SK-N-SH (cell line): Measurements from ENCODE around the gene DCST1. TPM values are rescaled to one million over a fixed set of nuclear protein-coding genes. Genes with fewer than 3 reads are reported as not detected.

Experiments
- CTCF ChIA-PET: fragments of 300-600, 350-600 bp; formaldehyde crosslinking; extraction: SDS; loops from one replicate; lab custom pipeline; 2021; lab: Yijun Ruan, JAX
- POLR2A ChIA-PET: fragments of 350-600 bp; sonication (Branson Sonifier 250); formaldehyde crosslinking; extraction: SDS; loops from one replicate; lab custom pipeline; 2020; ENCODE audit warnings: antibody characterized with exemption, inconsistent platforms; lab: Yijun Ruan, JAX
- DNase-seq: peaks from one replicate; pipeline ENCODE4 v3.0.0; 2012
- H2AFZ ChIP-seq: fragments of 200-600 bp; sonication (generic); 2 replicates; pipeline ENCODE4 v1.8.1; 2016; ENCODE audit warnings: antibody characterized with exemption, mild to moderate bottlenecking, low read depth
- H3F3A ChIP-seq: fragments of 200-600 bp; sonication (generic); replicated peaks from 2 replicates; pipeline ENCODE3; 2016; ENCODE audit warnings: antibody characterized with exemption, mild to moderate bottlenecking; ENCODE audit not compliant: insufficient read depth
- H3K27ac ChIP-seq, 2 experiments: fragments of 200-500 bp in 1 of 2; fragments of 200-600 bp in 1 of 2; sonication (Bioruptor generic) in 1 of 2; sonication (generic), shearing (Covaris generic) in 1 of 2; 2 replicates each; pipeline versions ENCODE4 v1.5.1 to v1.6.1; 2014 to 2016; ENCODE audit warnings: low read depth in 2 of 2, inconsistent platforms in 1 of 2, low read length in 1 of 2, mild to moderate bottlenecking in 1 of 2, mixed read lengths in 1 of 2
- H3K27me3 ChIP-seq: fragments of 200-600 bp; sonication (generic), shearing (Covaris generic); 2 replicates; pipeline ENCODE4 v1.6.1; 2016; ENCODE audit warnings: mixed run types; ENCODE audit not compliant: insufficient read depth
- H3K36me3 ChIP-seq, 2 experiments: fragments of 200-500 bp in 1 of 2; fragments of 200-600 bp in 1 of 2; sonication (Bioruptor generic) in 1 of 2; sonication (generic) in 1 of 2; replicated peaks in 1 of 2; 2 replicates each; pipeline versions ENCODE3 to v1.5.1; 2014 to 2016; ENCODE audit warnings: low read length in 1 of 2, mild to moderate bottlenecking in 1 of 2; ENCODE audit not compliant: insufficient read depth in 2 of 2, control insufficient read depth in 1 of 2
- H3K4me1 ChIP-seq, 2 experiments: fragments of 200-500 bp in 1 of 2; fragments of 200-600 bp in 1 of 2; sonication (Bioruptor generic) in 1 of 2; sonication (generic), shearing (Covaris generic) in 1 of 2; 2 replicates each; pipeline versions ENCODE4 v1.5.1 to v1.6.1; 2014 to 2016; ENCODE audit warnings: low read depth in 1 of 2, low read length in 1 of 2, mixed run types in 1 of 2; ENCODE audit not compliant: insufficient read depth in 2 of 2, control insufficient read depth in 1 of 2
- H3K4me2 ChIP-seq: fragments of 200-600 bp; sonication (generic), shearing (Covaris generic); 2 replicates; pipeline ENCODE4 v1.6.1; 2017; ENCODE audit warnings: mixed run types
- H3K4me3 ChIP-seq, 2 experiments: fragments of 200-500 bp in 1 of 2; fragments of 200-600 bp in 1 of 2; sonication (Bioruptor generic) in 1 of 2; sonication (generic), shearing (Covaris generic) in 1 of 2; 2 replicates each; pipeline versions ENCODE4 v1.5.1 to v1.8.1; 2014 to 2016; ENCODE audit warnings: low read depth in 2 of 2, inconsistent platforms in 1 of 2, low read length in 1 of 2, mild to moderate bottlenecking in 1 of 2, mixed read lengths in 1 of 2, moderate library complexity in 1 of 2
- H3K79me2 ChIP-seq: fragments of 200-600 bp; sonication (generic); 2 replicates; pipeline ENCODE4 v1.8.1; 2017; ENCODE audit warnings: mild to moderate bottlenecking; ENCODE audit not compliant: insufficient read depth
- H3K9ac ChIP-seq: fragments of 200-600 bp; sonication (generic); 2 replicates; pipeline ENCODE4 v1.6.1; 2017; ENCODE audit warnings: mixed run types
- H3K9me2 ChIP-seq: fragments of 200-600 bp; sonication (generic); 2 replicates; pipeline ENCODE4 v1.6.1; 2017; ENCODE audit warnings: mixed run types
- H3K9me3 ChIP-seq: fragments of 200-600 bp; sonication (generic); 2 replicates; pipeline ENCODE4 v1.6.1; 2017; ENCODE audit warnings: mixed run types, mild to moderate bottlenecking, moderate library complexity
- H4K20me1 ChIP-seq: fragments of 200-600 bp; sonication (generic); 2 replicates; pipeline ENCODE4 v1.6.1; 2017; ENCODE audit warnings: mild to moderate bottlenecking, mixed run types; ENCODE audit not compliant: insufficient read depth
- CHD2 ChIP-seq: fragments of 150-350 bp; IDR thresholded peaks from 2 replicates; pipeline ENCODE4 v1.6.1; 2018; ENCODE audit warnings: low read length; ENCODE audit not compliant: partially characterized antibody
- CTCF ChIP-seq: fragments of 200-600 bp; sonication (generic); IDR thresholded peaks from 2 replicates; pipeline ENCODE4 v1.6.1; 2017; ENCODE audit warnings: antibody characterized with exemption, mild to moderate bottlenecking, moderate library complexity
- EZH2phosphoT487 ChIP-seq: fragments of 200-600 bp; sonication (generic); IDR thresholded peaks from 2 replicates; pipeline ENCODE4 v1.6.1; 2017; ENCODE audit warnings: low read depth, mixed run types, mild to moderate bottlenecking, antibody characterized with exemption, moderate library complexity, borderline replicate concordance
- FOSL2 ChIP-seq: IDR thresholded peaks from 2 replicates; pipeline ENCODE4 v1.4.0; 2012; ENCODE audit warnings: low read depth, mild to moderate bottlenecking, moderate library complexity, borderline replicate concordance
- FOXM1 ChIP-seq: IDR thresholded peaks from 2 replicates; pipeline ENCODE4 v1.4.0; 2012; ENCODE audit warnings: low read depth, mild to moderate bottlenecking
- JUND ChIP-seq: IDR thresholded peaks from 2 replicates; pipeline ENCODE4 v1.4.0; 2012
- MXI1 ChIP-seq: IDR thresholded peaks from 2 replicates; pipeline ENCODE4 v1.6.1; 2012; ENCODE audit warnings: mild to moderate bottlenecking, low read depth, low read length, improper control_type of control experiment
- RAD21 ChIP-seq: IDR thresholded peaks from 2 replicates; pipeline ENCODE4 v1.6.1; 2012; ENCODE audit warnings: mild to moderate bottlenecking, low read length
- SMC3 ChIP-seq: IDR thresholded peaks from 2 replicates; pipeline ENCODE4 v1.6.1; 2012; ENCODE audit warnings: low read depth, low read length, improper control_type of control experiment
- USF1 ChIP-seq: IDR thresholded peaks from 2 replicates; pipeline ENCODE4 v1.4.0; 2012; ENCODE audit warnings: low read depth, borderline replicate concordance
- WGBS: methylation state at CpG from one replicate; pipeline ENCODE4 v1.1.6; 2017; ENCODE audit warnings: low lambda C conversion rate; 5-methylcytosine and 5-hydroxymethylcytosine counted together
- polyA plus RNA-seq, 3 experiments: library from polyadenylated mRNA; depleted of rRNA; stranded (reverse); fragments of >200 nt; gene quantifications; 2 replicates each; pipeline ENCODE4 v1.2.3, GENCODE V29; 2012
- TF ChIP-seq, protein P1 (sequence below): IDR thresholded peaks from 2 replicates; pipeline ENCODE4 v1.4.0; 2012; ENCODE audit warnings: low read depth
- TF ChIP-seq, protein P2 (sequence below): IDR thresholded peaks from 2 replicates; pipeline ENCODE4 v1.6.1; 2012; ENCODE audit warnings: mild to moderate bottlenecking, low read depth, low read length, moderate library complexity

The DCST1 gene
- polyA plus RNA-seq, 1 of the 3 experiments (the other 2 are of a cell fraction), result not detected

DNA sequence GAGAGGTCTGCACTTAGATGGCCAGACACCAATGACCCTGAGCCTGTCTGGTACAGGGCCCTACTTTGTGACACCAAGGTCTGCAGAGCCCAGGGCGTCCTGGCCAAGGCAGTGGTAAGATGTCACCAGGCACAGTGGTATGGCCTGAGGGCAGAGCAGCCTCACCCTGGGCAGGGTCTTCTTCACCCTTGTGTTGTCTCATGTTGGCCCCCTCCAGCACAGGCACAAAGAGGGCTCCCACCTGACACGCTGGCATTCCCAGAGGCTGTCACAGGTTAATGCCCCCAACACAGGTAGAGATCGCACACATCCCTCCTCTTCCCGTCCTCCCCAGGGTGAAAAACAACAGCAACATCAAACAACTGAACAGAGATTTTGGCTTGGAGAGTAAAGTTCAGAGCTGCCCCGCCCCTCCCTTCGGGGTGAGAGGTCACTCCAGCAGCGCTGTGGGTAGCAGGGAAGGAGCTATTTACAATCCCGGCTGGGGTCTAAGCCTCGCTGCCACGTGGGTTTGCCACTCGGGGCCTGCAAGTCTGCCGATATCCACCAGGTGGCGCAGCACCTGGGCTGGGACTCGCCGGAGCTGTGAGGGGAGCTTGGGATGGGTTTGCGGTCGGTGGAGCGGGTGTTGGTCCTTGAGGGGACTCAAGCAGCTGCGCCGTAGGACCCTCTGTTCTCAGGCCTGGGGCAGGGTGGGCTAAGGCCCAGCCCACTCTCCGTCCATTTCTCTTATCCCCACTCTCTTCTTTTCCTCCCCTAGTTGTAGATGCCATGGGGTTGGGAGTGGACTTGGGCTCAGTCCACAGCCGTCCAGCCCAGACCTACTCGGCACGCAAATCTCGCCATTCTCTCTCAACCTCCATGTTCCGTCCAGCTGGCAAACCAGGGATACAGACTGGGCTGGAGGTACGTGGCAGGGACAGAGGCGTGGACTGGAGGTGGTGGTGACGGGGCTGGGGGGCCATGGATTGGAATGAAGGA lies 57.7 kb downstream of the DCST1 start:
- TF ChIP-seq, protein P1, sequence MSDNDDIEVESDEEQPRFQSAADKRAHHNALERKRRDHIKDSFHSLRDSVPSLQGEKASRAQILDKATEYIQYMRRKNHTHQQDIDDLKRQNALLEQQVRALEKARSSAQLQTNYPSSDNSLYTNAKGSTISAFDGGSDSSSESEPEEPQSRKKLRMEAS, result peak; percentile 84
- TF ChIP-seq SMC3 (peak; percentile 96), EZH2phosphoT487 (no peak), FOXM1 (no peak), USF1 (0 out of 2 replicates have a peak, but pooled peaks have one; percentile 41), MXI1 (peak; percentile 96), CHD2 (no peak), RAD21 (peak; percentile 78), CTCF (peak; percentile 91), FOSL2 (no peak), JUND (no peak)
- TF ChIP-seq, protein P2, sequence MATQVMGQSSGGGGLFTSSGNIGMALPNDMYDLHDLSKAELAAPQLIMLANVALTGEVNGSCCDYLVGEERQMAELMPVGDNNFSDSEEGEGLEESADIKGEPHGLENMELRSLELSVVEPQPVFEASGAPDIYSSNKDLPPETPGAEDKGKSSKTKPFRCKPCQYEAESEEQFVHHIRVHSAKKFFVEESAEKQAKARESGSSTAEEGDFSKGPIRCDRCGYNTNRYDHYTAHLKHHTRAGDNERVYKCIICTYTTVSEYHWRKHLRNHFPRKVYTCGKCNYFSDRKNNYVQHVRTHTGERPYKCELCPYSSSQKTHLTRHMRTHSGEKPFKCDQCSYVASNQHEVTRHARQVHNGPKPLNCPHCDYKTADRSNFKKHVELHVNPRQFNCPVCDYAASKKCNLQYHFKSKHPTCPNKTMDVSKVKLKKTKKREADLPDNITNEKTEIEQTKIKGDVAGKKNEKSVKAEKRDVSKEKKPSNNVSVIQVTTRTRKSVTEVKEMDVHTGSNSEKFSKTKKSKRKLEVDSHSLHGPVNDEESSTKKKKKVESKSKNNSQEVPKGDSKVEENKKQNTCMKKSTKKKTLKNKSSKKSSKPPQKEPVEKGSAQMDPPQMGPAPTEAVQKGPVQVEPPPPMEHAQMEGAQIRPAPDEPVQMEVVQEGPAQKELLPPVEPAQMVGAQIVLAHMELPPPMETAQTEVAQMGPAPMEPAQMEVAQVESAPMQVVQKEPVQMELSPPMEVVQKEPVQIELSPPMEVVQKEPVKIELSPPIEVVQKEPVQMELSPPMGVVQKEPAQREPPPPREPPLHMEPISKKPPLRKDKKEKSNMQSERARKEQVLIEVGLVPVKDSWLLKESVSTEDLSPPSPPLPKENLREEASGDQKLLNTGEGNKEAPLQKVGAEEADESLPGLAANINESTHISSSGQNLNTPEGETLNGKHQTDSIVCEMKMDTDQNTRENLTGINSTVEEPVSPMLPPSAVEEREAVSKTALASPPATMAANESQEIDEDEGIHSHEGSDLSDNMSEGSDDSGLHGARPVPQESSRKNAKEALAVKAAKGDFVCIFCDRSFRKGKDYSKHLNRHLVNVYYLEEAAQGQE, result no peak
- TF ChIP-seq, all 33 proteins: peak for 6
- Histone ChIP-seq H2AFZ (peak overlapping the region; percentile 60), H3K4me3 (peak overlapping the region in 1 of 2 experiments; percentile 23; a peak in 1 of 4 replicates), H3K36me3 (no peaks in the 10 kb centered on the region), H4K20me1 (no peaks in the 10 kb centered on the region), H3K27me3 (no peaks in the 10 kb centered on the region), H3K4me1 (peaks cover 0 to 28% of the 10 kb centered on the region in 2 experiments; a peak in 1 of 4 replicates), H3K4me2 (no peak overlapping the region), H3K9me3 (no peaks in the 10 kb centered on the region), H3K9me2 (no peaks in the 10 kb centered on the region), H3K79me2 (no peaks in the 10 kb centered on the region), H3K27ac (no peak overlapping the region), H3K9ac (no peak overlapping the region), H3F3A (peaks cover 18% of the 10 kb centered on the region)
- ChIA-PET POLR2A (interaction anchor here (0.7 to 1.6 kb wide), 7 partner anchors 21 to 153 kb away, joined by 3 to 8 read pairs (median 4); partner anchors contain the start of gene KRTCAP2), CTCF (interaction anchor here (0.7 to 13.1 kb wide), 56 partner anchors 8 to 975 kb away, joined by 3 to 496 read pairs (median 6); partner anchors contain the start of genes ADAM15, DCST1, DCST2 and DPM3)
- WGBS, result 29% methylated on average over 26 of the region's 29 CpGs
- peak; percentile 88 for DNase-seq
